ENCODE results near the gene ABCG1. TPM values are rescaled to one million over a fixed set of nuclear protein-coding genes. Genes with fewer than 3 reads are reported as not detected.
A peak's percentile ranks its signal among the peaks of the same experiment; 100 is the strongest.
"Not testable (repeated sequence)": the region's sequence is repeated elsewhere in the genome, so short reads cannot be mapped to it uniquely, and the experiment has no call there.

ABCG1 gene
- polyA plus RNA-seq, 4 donors = 5.5 to 46.5 (median 21.2) TPM

DNA sequence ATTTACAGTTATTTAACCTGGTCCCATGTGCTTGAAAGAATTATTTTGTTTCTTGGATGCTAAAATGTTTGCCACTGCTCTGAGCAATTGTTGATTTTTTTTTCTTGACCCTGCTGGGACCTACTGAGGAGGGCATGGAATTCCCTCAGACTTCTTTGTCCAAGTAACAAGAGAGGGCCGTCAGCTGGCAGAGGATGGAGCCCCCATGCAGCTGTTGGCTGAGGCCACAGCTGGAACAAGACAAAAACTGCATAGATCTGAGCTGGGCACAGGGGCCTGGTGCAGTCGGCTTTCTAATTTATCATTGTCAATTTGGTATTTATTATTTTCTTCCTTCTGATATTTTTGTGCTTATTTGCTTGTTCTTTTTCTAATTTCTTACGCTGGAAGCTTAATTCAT is 39.6 kb upstream of the ABCG1 start:
- Histone ChIP-seq H3K27ac (ENCODE audit: low read depth in 1 of 3, low read length in 2 of 3) (no peak overlapping the region), H3K9me3 (ENCODE audit: control insufficient read depth in 2 of 2, insufficient read depth in 1 of 2, low read depth in 1 of 2, low read length in 1 of 2) (no peaks in the 10 kb centered on the region), H3K27me3 (ENCODE audit: control insufficient read depth in 3 of 3, insufficient read depth in 3 of 3, low read length in 3 of 3) (no peaks in the 10 kb centered on the region), H3K4me1 (ENCODE audit: control insufficient read depth in 3 of 3, insufficient read depth in 2 of 3, low read depth in 1 of 3, low read length in 2 of 3) (no peaks in the 10 kb centered on the region), H3K4me3 (ENCODE audit: low read depth in 1 of 3, low read length in 3 of 3) (no peak overlapping the region), H3K36me3 (ENCODE audit: control insufficient read depth in 3 of 3, insufficient read depth in 2 of 3, low read depth in 1 of 3, low read length in 3 of 3) (no peaks in the 10 kb centered on the region)
- no peak for FAIRE-seq
- WGBS, 3 donors = 69 to 80% (median 77%) methylated on average over 3 of the region's 3 CpGs
- DNase-seq = no peak

DNA sequence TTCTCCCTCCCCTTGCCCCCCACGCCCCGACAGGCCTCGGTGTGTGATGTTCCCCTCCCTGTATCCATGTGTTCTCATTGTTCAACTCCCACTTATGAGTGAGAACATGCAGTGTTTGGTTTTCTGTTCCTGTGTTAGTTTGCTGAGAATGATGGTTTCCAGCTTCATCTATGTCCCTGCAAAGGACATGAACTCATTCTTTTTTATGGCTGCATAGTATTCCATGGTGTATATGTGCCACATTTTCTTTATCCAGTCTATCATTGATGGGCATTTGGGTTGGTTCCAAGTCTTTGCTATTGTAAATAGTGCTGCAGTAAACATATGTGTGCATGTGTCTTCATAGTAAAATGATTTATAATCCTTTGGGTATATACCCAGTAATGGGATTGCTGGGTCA is 38.9 kb upstream of the ABCG1 start:
- not testable (repeated sequence) for H3K4me1 ChIP-seq (ENCODE audit: control insufficient read depth in 3 of 3, insufficient read depth in 2 of 3, low read depth in 1 of 3, low read length in 2 of 3); H3K9me3 ChIP-seq (ENCODE audit: control insufficient read depth in 2 of 2, insufficient read depth in 1 of 2, low read depth in 1 of 2, low read length in 1 of 2); H3K27me3 ChIP-seq (ENCODE audit: control insufficient read depth in 3 of 3, insufficient read depth in 3 of 3, low read length in 3 of 3); H3K4me3 ChIP-seq (ENCODE audit: low read depth in 1 of 3, low read length in 3 of 3); H3K27ac ChIP-seq (ENCODE audit: low read depth in 1 of 3, low read length in 2 of 3); DNase-seq; H3K36me3 ChIP-seq (ENCODE audit: control insufficient read depth in 3 of 3, insufficient read depth in 2 of 3, low read depth in 1 of 3, low read length in 3 of 3); FAIRE-seq
- 85 to 96% (median 87%) methylated on average over 3 of the region's 3 CpGs for WGBS, 3 donors

DNA sequence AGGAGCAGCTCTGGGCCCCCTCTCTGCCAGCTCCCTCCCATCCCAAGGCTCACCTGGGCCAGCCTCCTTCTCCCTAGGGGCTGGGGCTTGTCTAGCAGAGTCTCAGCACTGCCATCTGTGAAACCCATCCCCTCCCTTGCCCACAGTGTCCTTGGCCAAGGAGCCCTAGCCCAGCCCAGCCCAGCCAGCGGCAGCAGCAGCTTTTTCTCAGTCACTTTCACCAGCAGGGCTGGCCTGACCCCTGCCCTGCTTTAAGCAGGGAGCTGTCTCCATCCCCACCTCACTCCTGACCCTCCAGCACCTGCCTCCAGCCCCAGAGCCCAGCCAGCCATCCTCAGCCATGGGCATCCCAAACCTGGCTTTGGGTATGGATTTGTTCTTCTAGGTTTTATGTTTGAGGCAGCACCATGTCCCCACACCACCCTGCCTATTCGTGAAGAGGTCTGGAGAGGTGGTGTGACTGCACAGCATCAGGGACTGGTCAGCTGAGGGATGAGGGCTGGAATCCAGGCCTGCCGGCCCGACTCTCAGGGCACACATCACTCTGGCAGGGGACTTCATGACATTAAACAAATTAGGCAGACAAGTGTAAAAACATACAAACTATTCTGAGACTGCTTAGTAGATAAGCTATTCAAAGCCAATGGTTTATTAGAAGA is 36.1 kb upstream of the ABCG1 start:
- no peaks in the 10 kb centered on the region for H3K36me3 ChIP-seq (ENCODE audit: control insufficient read depth in 3 of 3, insufficient read depth in 2 of 3, low read depth in 1 of 3, low read length in 3 of 3)
- 73 to 85% (median 84%) methylated on average over 4 of the region's 4 CpGs for WGBS, 3 donors
- DNase-seq (no peak), FAIRE-seq (no peak)
- no peak overlapping the region for H3K27ac ChIP-seq (ENCODE audit: low read depth in 1 of 3, low read length in 2 of 3)
- H3K27me3 ChIP-seq (ENCODE audit: control insufficient read depth in 3 of 3, insufficient read depth in 3 of 3, low read length in 3 of 3) = no peaks in the 10 kb centered on the region
- H3K4me3 ChIP-seq (ENCODE audit: low read depth in 1 of 3, low read length in 3 of 3) = no peak overlapping the region
- peaks cover 0 to 3% of the 10 kb centered on the region in 2 donors for H3K9me3 ChIP-seq (ENCODE audit: control insufficient read depth in 2 of 2, insufficient read depth in 1 of 2, low read depth in 1 of 2, low read length in 1 of 2)
- peaks cover 0 to 2% (median 0%) of the 10 kb centered on the region in 3 donors for H3K4me1 ChIP-seq (ENCODE audit: control insufficient read depth in 3 of 3, insufficient read depth in 2 of 3, low read depth in 1 of 3, low read length in 2 of 3)

DNA sequence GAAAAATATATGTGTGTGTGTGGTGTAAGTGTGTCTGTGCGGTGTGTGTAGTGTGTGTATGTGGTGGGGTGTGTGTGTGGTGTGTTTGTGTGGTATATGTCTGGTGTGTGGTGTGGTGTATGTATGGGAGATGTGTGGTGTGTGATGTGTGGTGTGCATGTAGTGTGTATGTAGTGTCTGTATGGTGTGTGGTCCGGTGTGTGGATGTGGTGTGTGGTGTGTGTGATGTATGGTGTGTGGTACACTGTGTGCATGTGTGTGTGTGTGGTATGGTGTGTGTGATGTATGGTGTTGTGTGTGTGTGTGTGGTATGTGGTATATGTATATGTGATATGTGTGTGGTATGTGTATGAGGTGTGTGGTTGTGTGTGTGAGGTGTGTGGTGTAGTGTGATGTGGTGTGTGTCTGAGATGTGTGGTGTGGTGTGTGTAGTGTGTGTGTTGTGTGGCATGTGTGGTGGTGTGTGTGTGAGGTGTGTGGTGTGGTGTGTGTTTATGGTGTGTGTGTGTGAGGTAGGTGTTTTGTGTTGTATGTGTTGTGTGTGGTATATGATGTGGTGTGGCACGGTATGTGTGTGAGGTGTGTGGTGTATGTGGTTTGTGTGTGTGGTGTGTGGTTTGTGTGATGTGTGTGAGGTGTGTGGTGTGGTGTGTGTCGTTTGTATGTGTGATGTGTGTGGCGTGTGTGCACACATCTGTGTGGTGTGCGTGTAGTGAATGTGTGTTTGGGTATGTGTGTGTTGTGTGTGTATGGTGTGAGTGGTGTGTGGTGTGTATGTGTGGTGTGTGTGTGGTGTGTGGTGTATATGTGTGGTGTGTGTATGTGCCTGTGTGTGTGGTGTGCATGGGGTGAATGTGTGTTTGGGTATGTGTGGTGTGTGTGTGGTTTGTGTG is 35.3 kb upstream of the ABCG1 start:
- no peaks in the 10 kb centered on the region for H3K27me3 ChIP-seq (ENCODE audit: control insufficient read depth in 3 of 3, insufficient read depth in 3 of 3, low read length in 3 of 3)
- no peak overlapping the region for H3K4me3 ChIP-seq (ENCODE audit: low read depth in 1 of 3, low read length in 3 of 3)
- 91 to 93% (median 92%) methylated on average over 6 of the region's 6 CpGs for WGBS, 3 donors
- H3K27ac ChIP-seq (ENCODE audit: low read depth in 1 of 3, low read length in 2 of 3) = no peak overlapping the region
- peaks cover 0 to 5% (median 0%) of the 10 kb centered on the region in 3 donors for H3K4me1 ChIP-seq (ENCODE audit: control insufficient read depth in 3 of 3, insufficient read depth in 2 of 3, low read depth in 1 of 3, low read length in 2 of 3)
- peaks cover 0 to 3% of the 10 kb centered on the region in 2 donors for H3K9me3 ChIP-seq (ENCODE audit: control insufficient read depth in 2 of 2, insufficient read depth in 1 of 2, low read depth in 1 of 2, low read length in 1 of 2)
- no peaks in the 10 kb centered on the region for H3K36me3 ChIP-seq (ENCODE audit: control insufficient read depth in 3 of 3, insufficient read depth in 2 of 3, low read depth in 1 of 3, low read length in 3 of 3)
- FAIRE-seq = no peak
- no peak for DNase-seq

DNA sequence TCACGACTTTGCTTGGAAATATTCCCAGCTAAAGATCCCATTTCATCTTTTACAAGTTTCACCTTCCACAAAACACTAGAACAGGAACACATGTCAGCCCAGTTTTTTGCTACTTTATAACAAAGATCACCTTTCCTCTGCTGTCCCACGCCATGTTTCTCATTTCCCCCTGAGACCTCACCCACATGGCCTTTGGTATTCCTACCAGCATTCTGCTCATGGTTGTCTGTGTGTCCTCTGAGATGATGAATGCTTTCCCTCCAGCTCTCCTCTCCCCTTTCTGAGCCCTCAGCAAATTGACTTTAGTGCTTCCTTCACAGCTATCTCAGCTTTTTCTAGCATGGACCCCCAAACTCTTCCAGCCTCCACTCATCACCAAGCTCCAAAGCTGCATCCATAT is 32.3 kb upstream of the ABCG1 start:
- DNase-seq (no peak), FAIRE-seq (no peak)
- H3K27ac ChIP-seq (ENCODE audit: low read depth in 1 of 3, low read length in 2 of 3) = peak overlapping the region in 1 of 3 donors; percentile 17
- no peaks in the 10 kb centered on the region for H3K27me3 ChIP-seq (ENCODE audit: control insufficient read depth in 3 of 3, insufficient read depth in 3 of 3, low read length in 3 of 3)
- peaks cover 0 to 5% (median 0%) of the 10 kb centered on the region in 3 donors for H3K4me1 ChIP-seq (ENCODE audit: control insufficient read depth in 3 of 3, insufficient read depth in 2 of 3, low read depth in 1 of 3, low read length in 2 of 3)
- no peaks in the 10 kb centered on the region for H3K36me3 ChIP-seq (ENCODE audit: control insufficient read depth in 3 of 3, insufficient read depth in 2 of 3, low read depth in 1 of 3, low read length in 3 of 3)
- H3K9me3 ChIP-seq (ENCODE audit: control insufficient read depth in 2 of 2, insufficient read depth in 1 of 2, low read depth in 1 of 2, low read length in 1 of 2) = peaks cover 0 to 3% of the 10 kb centered on the region in 2 donors
- 76 to 80% (median 79%) methylated on average over 2 of the region's 2 CpGs for WGBS, 3 donors
- H3K4me3 ChIP-seq (ENCODE audit: low read depth in 1 of 3, low read length in 3 of 3) = no peak overlapping the region

DNA sequence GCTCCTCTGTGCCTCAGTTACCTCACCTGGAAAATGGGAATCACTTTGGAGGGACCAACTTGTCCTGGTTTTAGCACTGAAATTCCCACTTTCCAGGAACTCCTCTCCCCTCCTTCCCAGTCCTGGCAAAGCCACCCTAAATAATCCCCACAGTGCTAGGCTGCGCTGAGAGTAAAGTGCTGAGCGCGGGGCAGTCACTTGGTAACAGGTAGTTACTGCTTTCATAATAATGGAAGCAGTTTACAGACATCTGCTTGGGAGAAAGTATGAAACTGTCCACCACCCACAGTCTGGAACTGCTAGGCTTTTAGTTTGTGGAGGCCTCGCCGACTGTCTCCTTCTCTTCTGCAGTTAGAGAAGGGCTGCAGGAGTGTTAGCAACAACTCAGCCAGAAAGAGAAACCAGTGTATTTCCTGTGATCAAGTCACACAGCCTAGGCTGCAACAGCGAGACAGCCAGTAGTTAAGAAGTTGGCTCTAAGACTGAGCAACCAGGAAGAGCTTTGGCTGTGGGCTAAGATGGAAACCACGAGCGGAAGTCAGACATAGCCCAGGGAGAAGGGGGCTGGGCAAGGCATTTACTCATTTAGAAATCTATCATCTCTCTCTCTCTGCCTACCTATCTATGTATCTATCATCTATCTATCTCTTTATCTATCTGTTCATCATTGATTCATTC is 30.8 kb upstream of the ABCG1 start:
- peaks cover 0 to 3% of the 10 kb centered on the region in 2 donors for H3K9me3 ChIP-seq (ENCODE audit: control insufficient read depth in 2 of 2, insufficient read depth in 1 of 2, low read depth in 1 of 2, low read length in 1 of 2)
- peak overlapping the region; percentile 19 to 82 (median 72) for H3K27ac ChIP-seq (ENCODE audit: low read depth in 1 of 3, low read length in 2 of 3)
- H3K36me3 ChIP-seq (ENCODE audit: control insufficient read depth in 3 of 3, insufficient read depth in 2 of 3, low read depth in 1 of 3, low read length in 3 of 3) = no peaks in the 10 kb centered on the region
- no peaks in the 10 kb centered on the region for H3K27me3 ChIP-seq (ENCODE audit: control insufficient read depth in 3 of 3, insufficient read depth in 3 of 3, low read length in 3 of 3)
- FAIRE-seq (no peak), DNase-seq (peak in 1 of 2 donors; percentile 69)
- H3K4me1 ChIP-seq (ENCODE audit: control insufficient read depth in 3 of 3, insufficient read depth in 2 of 3, low read depth in 1 of 3, low read length in 2 of 3) = peaks cover 0 to 5% (median 0%) of the 10 kb centered on the region in 3 donors
- no peak overlapping the region for H3K4me3 ChIP-seq (ENCODE audit: low read depth in 1 of 3, low read length in 3 of 3)
- 47 to 77% (median 61%) methylated on average over 8 of the region's 8 CpGs for WGBS, 3 donors

DNA sequence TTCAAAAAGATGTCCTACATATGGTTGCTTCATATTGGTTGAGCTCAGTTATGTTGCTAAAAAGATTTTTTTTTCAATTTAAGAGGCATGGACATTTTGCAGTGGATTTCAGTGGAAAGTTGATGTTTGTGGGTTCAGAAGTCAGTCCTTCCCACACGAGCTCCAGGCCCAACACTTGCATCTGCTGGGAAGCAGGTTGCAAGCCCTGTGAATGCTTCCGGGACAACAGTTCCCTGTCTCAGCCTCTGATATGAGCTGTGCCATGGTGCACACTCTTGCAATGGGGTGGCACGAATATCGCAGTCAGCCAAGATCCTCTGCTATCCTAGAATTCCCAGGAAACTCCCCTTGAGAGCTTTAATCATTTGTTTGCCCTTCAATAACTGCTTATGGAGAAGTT is 30.3 kb upstream of the ABCG1 start:
- 70 to 79% (median 78%) methylated on average over 4 of the region's 4 CpGs for WGBS, 3 donors
- FAIRE-seq = no peak
- peaks cover 0 to 3% of the 10 kb centered on the region in 2 donors for H3K9me3 ChIP-seq (ENCODE audit: control insufficient read depth in 2 of 2, insufficient read depth in 1 of 2, low read depth in 1 of 2, low read length in 1 of 2)
- H3K27me3 ChIP-seq (ENCODE audit: control insufficient read depth in 3 of 3, insufficient read depth in 3 of 3, low read length in 3 of 3) = no peaks in the 10 kb centered on the region
- H3K27ac ChIP-seq (ENCODE audit: low read depth in 1 of 3, low read length in 2 of 3) = no peak overlapping the region
- H3K4me1 ChIP-seq (ENCODE audit: control insufficient read depth in 3 of 3, insufficient read depth in 2 of 3, low read depth in 1 of 3, low read length in 2 of 3) = peaks cover 0 to 5% (median 0%) of the 10 kb centered on the region in 3 donors
- no peak overlapping the region for H3K4me3 ChIP-seq (ENCODE audit: low read depth in 1 of 3, low read length in 3 of 3)
- no peaks in the 10 kb centered on the region for H3K36me3 ChIP-seq (ENCODE audit: control insufficient read depth in 3 of 3, insufficient read depth in 2 of 3, low read depth in 1 of 3, low read length in 3 of 3)
- no peak for DNase-seq

DNA sequence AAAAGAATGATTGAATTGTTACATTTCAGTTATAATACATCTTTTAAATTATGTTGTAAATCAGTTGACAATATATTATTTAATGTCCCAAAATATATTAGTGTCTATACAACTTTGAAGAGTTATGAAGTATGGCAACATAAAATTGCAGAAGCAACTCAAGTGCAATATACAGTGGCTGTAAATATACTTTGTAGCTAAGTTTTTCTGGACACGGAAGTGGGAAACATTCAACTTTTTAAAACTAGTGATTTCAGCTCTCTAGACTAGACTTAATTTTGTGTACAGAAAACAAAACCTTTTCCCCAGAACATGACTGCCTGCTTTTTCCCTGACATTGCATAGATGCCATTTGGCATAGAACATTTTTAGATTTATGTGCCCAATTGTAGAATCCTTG is 29.5 kb upstream of the ABCG1 start:
- H3K9me3 ChIP-seq (ENCODE audit: control insufficient read depth in 2 of 2, insufficient read depth in 1 of 2, low read depth in 1 of 2, low read length in 1 of 2) = peaks cover 0 to 3% of the 10 kb centered on the region in 2 donors
- no peak overlapping the region for H3K4me3 ChIP-seq (ENCODE audit: low read depth in 1 of 3, low read length in 3 of 3)
- no peak for DNase-seq
- no peak overlapping the region for H3K27ac ChIP-seq (ENCODE audit: low read depth in 1 of 3, low read length in 2 of 3)
- 42 to 97% (median 89%) methylated on average over 1 of the region's 1 CpG for WGBS, 3 donors
- H3K36me3 ChIP-seq (ENCODE audit: control insufficient read depth in 3 of 3, insufficient read depth in 2 of 3, low read depth in 1 of 3, low read length in 3 of 3) = no peaks in the 10 kb centered on the region
- no peak for FAIRE-seq
- H3K4me1 ChIP-seq (ENCODE audit: control insufficient read depth in 3 of 3, insufficient read depth in 2 of 3, low read depth in 1 of 3, low read length in 2 of 3) = peaks cover 0 to 5% (median 0%) of the 10 kb centered on the region in 3 donors
- H3K27me3 ChIP-seq (ENCODE audit: control insufficient read depth in 3 of 3, insufficient read depth in 3 of 3, low read length in 3 of 3) = no peaks in the 10 kb centered on the region
